ENCODE data around the gene INPP5D.

- TF ChIP-seq, protein P1, sequence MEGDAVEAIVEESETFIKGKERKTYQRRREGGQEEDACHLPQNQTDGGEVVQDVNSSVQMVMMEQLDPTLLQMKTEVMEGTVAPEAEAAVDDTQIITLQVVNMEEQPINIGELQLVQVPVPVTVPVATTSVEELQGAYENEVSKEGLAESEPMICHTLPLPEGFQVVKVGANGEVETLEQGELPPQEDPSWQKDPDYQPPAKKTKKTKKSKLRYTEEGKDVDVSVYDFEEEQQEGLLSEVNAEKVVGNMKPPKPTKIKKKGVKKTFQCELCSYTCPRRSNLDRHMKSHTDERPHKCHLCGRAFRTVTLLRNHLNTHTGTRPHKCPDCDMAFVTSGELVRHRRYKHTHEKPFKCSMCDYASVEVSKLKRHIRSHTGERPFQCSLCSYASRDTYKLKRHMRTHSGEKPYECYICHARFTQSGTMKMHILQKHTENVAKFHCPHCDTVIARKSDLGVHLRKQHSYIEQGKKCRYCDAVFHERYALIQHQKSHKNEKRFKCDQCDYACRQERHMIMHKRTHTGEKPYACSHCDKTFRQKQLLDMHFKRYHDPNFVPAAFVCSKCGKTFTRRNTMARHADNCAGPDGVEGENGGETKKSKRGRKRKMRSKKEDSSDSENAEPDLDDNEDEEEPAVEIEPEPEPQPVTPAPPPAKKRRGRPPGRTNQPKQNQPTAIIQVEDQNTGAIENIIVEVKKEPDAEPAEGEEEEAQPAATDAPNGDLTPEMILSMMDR (IDR thresholded peaks at IDR 0.05) = no peak
- TF ChIP-seq POLR2AphosphoS5 (IDR thresholded peaks at IDR 0.05) = no peak
These were observed 157.8 kb downstream of the INPP5D start for GRCh38 chr2:233217892-233218377.

Data from stomach (tissue), 4 donors.